KOPT-K1 (cell line): ENCODE measurements around the gene TMEM135.
"Not testable (repeated sequence)": the region's sequence is repeated elsewhere in the genome, so short reads cannot be mapped to it uniquely, and the experiment has no call there.

Experiments
- H3K27ac ChIP-seq: fragments of 200-600 bp; sonication (generic); 2 replicates; pipeline ENCODE4 v1.5.1; 2016; ENCODE audit warnings: antibody characterized with exemption, mild to moderate bottlenecking, low read depth, low read length; ENCODE audit not compliant: poor library complexity, severe bottlenecking
- H3K36me3 ChIP-seq: fragments of 200-600 bp; sonication (generic); 2 replicates; pipeline ENCODE4 v1.5.1; 2017; ENCODE audit warnings: antibody characterized with exemption, mild to moderate bottlenecking, low read length, moderate library complexity; ENCODE audit not compliant: insufficient read depth
- H3K9me3 ChIP-seq: fragments of 200-600 bp; sonication (generic); 2 replicates; pipeline ENCODE4 v1.5.1; 2017; ENCODE audit warnings: antibody characterized with exemption, low read length, mild to moderate bottlenecking; ENCODE audit not compliant: insufficient read depth, poor library complexity, severe bottlenecking

Gene TMEM135

GRCh38 chr11:87134524-87135106 lies 96.9 kb downstream of the TMEM135 start:
- Histone ChIP-seq H3K9me3 (peaks cover 19% of the 10 kb centered on the region), H3K27ac (no peak overlapping the region), H3K36me3 (peaks cover 16% of the 10 kb centered on the region; the same call in 1 of the 2 replicates)

- Histone ChIP-seq H3K27ac (no peak overlapping the region), H3K9me3 (peaks cover 24% of the 10 kb centered on the region), H3K36me3 (peaks cover 24% of the 10 kb centered on the region; the same call in 1 of the 2 replicates)
These were observed 98.5 kb downstream of the TMEM135 start for GRCh38 chr11:87136236-87136635.

DNA sequence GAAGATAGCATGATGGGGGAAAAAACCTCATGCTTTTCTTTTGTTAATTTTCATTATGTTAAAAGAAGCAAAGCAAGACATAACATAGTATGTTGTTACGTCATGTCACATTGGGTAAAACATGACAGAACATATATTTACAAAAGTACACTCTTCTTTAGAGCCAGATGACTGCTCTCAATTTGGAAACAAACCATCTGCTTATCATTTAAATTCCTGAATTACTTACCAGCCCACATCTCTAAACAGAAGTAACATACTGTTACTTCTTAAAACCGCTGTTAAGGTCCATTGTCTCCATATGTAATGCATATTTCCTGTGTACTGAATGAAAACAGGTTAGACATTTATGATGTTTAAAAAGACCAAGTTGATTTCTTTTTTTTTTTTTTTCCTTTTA lies 100.0 kb downstream of the TMEM135 start:
- H3K9me3 ChIP-seq: peaks cover 24% of the 10 kb centered on the region
- H3K27ac ChIP-seq: no peak overlapping the region
- peaks cover 24% of the 10 kb centered on the region; the same call in 1 of the 2 replicates for H3K36me3 ChIP-seq

DNA sequence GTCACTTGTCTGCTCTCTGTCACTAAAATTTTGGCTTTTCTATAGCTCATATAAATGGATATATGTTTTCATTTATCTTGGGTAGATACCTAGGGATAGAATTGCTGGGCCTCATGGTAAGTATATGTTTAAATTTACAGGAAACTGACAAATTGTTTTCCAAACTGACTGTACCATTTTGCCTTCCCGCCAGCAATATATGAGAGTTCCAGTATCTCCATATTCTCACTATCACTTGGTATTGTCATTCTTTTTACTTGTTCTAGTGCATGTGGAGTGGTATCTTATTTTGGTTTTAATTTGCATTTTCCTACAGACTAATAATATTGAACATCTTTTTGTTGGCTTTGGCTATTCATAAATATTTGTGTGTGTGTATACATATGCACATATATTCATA lies 101.7 kb downstream of the TMEM135 start:
- Histone ChIP-seq H3K27ac (no peak overlapping the region), H3K36me3 (0 out of 2 replicates have a peak, but pooled peaks cover 16% of the 10 kb centered on the region), H3K9me3 (peaks cover 24% of the 10 kb centered on the region)

DNA sequence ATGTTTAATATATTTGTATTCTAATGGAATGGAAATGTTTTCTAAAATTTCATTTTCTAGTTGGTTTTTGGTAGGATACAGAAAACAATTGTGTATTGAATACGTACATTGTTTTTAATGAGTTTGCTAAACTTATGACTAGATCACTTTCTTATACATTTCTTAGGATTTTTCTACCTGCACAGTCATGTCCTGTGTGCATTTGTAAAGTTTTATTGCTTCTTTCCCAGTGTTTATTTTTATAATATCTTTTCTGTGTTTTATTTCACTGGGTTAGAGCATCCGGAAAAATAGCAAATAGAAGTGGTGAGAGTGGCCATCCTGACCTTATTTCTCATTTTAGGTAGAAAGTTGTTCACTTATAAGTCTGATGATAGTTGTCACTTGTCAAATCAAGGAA lies 103.6 kb downstream of the TMEM135 start:
- H3K36me3 ChIP-seq: 0 out of 2 replicates have a peak, but pooled peaks cover 16% of the 10 kb centered on the region
- no peak overlapping the region for H3K27ac ChIP-seq
- peaks cover 24% of the 10 kb centered on the region for H3K9me3 ChIP-seq

DNA sequence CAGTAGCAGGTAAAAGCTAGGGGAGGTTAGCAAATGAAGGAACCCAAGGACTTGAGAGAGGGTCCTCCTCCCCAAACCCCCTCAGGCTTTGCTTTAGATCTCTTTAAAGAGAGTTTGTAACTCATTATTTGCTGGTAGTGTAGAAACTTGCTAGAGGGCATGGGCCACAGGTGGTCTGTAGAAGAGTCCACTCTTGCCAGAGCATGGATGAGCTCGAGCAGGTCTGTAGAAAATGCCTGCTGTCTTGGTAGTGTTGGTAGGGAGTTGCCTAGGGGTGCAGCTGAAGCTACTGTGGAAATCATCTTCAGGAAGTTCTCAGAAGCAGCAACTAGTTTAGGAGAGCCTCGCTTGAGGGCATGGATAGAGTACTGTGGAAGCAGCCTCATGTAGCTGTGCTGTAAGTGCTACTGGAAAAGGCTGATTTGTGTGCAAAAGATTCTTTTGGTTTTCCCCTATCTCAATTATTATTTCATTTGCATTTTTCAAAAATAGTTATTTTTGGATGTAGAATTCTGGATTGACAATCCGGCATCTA lies 104.3 kb downstream of the TMEM135 start:
- 0 out of 2 replicates have a peak, but pooled peaks cover 16% of the 10 kb centered on the region for H3K36me3 ChIP-seq
- H3K27ac ChIP-seq: no peak overlapping the region
- peaks cover 24% of the 10 kb centered on the region for H3K9me3 ChIP-seq

DNA sequence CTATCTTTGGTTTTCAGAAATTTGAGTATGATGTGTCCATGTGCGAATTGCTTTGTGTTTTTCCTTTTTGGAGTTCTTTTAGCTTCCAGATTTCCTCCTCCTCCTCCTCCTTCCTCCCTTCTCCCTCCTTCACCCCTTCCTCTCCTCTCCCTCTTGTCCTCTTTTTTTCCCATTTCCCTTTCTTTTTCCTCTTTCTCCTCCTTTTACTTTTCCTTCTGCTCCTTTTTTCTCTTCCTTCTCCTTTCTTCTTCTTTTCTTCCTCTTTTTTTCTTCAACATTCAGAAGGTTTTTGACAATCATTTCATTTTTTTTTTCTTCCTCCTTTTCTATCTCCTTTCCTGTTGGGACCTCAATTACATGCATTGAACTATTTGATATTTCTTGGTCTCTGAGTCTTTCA lies 104.9 kb downstream of the TMEM135 start:
- Histone ChIP-seq H3K9me3 (peaks cover 24% of the 10 kb centered on the region), H3K27ac (no peak overlapping the region), H3K36me3 (0 out of 2 replicates have a peak, but pooled peaks cover 16% of the 10 kb centered on the region)

- peaks cover 14% of the 10 kb centered on the region for H3K9me3 ChIP-seq
- 0 out of 2 replicates have a peak, but pooled peaks cover 12% of the 10 kb centered on the region for H3K36me3 ChIP-seq
- H3K27ac ChIP-seq: no peak overlapping the region
These were observed 105.9 kb downstream of the TMEM135 start for GRCh38 chr11:87143641-87144040.

GRCh38 chr11:87144252-87144651 lies 106.5 kb downstream of the TMEM135 start:
- H3K36me3 ChIP-seq: 0 out of 2 replicates have a peak, but pooled peaks cover 11% of the 10 kb centered on the region
- H3K9me3 ChIP-seq: peaks cover 8% of the 10 kb centered on the region
- H3K27ac ChIP-seq: no peak overlapping the region

DNA sequence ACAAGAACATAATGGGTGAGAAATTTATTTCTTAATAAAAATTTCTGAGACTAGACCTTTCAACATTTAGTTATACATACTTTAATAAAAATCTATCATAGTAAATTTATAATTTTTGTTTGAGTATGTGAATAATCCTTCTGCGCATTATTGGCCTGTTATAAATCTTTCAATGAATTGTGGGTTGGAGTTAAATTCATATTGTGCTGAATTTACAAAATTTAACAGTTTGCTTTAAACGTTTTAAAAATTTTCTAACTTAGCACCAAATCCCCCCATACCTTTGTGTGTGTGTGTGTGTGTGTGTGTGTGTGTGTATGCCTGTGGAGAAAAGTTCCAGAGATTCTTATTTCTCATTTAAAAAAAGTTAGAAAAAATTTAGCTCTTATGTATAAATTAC lies 111.0 kb downstream of the TMEM135 start:
- no peaks in the 10 kb centered on the region for H3K36me3 ChIP-seq

DNA sequence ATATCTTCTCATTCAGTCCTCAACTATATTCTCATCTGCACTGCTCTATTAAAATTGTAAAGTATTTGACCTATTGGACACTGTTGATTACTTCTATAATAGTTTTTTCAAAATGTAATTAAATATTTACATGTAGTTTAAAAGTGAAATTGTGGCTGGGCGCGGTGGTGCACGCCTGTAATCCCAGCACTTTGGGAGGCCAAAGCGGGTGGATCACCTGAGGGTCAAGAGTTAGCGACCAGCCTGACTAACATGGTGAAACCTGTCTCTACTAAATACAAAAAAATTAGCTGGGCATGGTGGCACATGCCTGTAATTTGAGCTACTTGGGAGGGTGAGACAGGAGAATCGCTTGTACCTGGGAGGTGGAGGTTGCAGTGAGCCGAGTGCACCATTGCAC lies 112.0 kb downstream of the TMEM135 start:
- H3K27ac ChIP-seq, H3K9me3 ChIP-seq, H3K36me3 ChIP-seq: not testable (repeated sequence)

More for the DNA sequence above, 111.0 kb downstream of the TMEM135 start:
- H3K27ac ChIP-seq: no peak overlapping the region
- H3K9me3 ChIP-seq: peaks cover 8% of the 10 kb centered on the region

- no peaks in the 10 kb centered on the region for H3K36me3 ChIP-seq
- H3K9me3 ChIP-seq: peaks cover 8% of the 10 kb centered on the region
- no peak overlapping the region for H3K27ac ChIP-seq
These were observed 113.2 kb downstream of the TMEM135 start for GRCh38 chr11:87150936-87151335.

DNA sequence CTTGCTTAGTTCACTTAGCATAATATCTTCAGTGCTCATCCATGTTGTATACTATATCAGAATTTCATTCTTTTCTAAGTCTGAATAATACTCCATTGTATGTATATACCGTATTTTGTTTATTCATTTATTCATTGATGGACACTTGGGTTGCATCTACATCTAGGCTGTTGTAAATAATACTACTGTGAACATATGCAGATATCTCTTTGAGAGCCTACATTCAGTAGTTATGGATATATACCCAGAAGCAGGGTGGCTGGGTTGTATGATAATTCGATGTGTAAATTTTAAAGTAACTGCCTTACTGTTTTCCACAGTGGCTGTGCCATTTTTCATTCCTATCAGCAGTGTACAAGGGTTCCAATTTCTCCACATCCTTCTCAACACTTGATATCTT lies 116.5 kb downstream of the TMEM135 start:
- Histone ChIP-seq H3K36me3 (no peaks in the 10 kb centered on the region), H3K9me3 (peaks cover 8% of the 10 kb centered on the region), H3K27ac (no peak overlapping the region)

GRCh38 chr11:87156970-87157369 lies 119.2 kb downstream of the TMEM135 start:
- no peaks in the 10 kb centered on the region for H3K9me3 ChIP-seq
- no peak overlapping the region for H3K27ac ChIP-seq
- H3K36me3 ChIP-seq: no peaks in the 10 kb centered on the region

DNA sequence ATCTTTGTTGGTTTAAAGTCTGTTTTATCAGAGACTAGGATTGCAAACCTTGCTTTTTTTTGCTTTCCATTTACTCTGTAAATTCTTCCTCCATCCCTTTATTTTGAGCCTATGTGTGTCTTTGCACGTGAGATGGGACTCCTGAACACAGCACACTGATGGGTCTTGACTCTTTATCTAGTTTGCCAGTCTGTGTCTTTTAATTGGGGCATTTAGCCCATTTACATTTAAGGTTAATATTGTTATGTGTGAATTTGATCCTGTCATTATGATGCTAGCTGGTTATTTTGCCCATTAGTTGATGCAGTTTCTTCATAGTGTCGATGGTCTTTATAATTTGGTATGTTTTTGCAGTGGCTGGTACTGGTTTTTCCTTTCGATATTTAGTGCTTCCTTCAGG lies 131.3 kb downstream of the TMEM135 start:
- H3K27ac ChIP-seq, H3K36me3 ChIP-seq: not testable (repeated sequence)
- peaks cover 22% of the 10 kb centered on the region for H3K9me3 ChIP-seq
